ENCODE data around the gene CAPG.

CAPG gene

DNA sequence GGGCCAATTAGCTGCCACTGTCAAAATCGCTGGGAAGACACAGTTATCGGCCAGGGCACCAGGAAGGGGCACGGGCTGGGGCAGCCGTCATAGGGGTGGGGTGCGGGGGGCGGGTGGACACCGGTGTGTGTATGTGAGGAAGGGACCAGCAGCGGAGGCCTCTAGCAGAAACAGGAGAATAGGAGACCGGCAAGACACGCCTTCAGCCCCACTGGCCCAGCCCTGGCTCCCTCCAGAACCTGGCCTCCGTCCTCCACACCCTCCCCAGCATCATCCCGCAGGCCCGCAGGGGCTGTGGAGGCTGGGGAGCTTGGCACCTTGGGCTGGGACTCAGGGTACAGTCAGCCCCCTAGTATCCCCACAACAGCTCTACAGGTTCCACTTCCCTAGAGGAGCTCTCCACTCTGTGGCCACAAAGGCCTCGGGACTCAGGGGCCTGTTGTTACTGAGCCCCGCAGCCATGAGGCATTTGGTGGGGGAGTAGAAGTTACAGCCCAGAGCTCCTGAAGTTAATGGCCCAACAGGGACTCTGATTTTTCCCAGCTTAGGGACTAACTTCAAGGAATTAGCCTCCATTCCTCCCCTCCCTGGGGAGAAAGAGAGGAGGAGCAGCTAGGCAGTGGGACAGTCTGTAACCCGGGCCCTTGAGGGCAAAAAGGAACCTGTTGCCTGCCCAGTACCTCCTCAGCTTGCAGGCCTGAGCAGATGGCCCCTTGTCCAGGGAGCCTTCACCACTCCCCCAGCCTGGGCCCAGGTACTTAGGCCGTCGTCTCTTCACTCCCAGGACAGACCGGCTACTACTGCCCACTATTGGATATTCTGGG is 28.2 kb upstream of the CAPG start:
- DNase-seq (ENCODE audit: low read depth) = no peak

DNA sequence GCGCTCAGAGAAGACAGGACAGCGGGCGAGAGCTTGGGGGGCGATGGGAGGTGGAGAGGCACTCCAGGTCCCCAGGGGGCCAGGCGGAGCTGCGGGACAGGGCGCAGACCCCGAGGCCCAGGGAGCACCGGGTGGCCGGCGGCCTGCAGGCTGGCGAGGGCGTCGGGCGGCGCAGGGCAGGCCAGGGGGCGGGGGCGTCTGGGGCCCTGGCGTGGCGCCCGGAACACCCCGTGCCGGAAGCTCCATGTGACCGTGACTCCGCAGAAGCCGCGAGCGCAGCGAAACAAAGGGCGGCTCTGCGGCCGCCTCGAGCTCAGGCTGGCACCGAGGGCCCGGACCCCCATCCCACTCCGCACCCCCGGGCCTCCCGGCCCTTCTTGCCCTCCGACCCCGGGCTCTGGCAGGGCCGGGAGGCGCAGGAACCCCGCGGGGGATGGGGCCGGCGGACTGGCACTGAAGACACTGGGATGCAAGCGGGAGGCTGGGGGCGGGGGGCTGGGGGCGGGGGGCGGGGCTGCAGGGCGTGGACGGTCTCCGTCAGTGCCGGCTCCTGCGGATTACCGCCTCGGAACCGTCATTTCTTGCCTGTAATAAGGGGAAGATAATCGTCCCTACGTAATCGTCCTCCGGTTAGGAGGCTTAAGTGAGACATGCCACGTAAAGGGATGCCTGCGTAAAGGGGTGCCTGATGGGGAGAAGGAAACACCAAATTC is 27.5 kb upstream of the CAPG start:
- peak; percentile 82 for DNase-seq (ENCODE audit: low read depth)

DNA sequence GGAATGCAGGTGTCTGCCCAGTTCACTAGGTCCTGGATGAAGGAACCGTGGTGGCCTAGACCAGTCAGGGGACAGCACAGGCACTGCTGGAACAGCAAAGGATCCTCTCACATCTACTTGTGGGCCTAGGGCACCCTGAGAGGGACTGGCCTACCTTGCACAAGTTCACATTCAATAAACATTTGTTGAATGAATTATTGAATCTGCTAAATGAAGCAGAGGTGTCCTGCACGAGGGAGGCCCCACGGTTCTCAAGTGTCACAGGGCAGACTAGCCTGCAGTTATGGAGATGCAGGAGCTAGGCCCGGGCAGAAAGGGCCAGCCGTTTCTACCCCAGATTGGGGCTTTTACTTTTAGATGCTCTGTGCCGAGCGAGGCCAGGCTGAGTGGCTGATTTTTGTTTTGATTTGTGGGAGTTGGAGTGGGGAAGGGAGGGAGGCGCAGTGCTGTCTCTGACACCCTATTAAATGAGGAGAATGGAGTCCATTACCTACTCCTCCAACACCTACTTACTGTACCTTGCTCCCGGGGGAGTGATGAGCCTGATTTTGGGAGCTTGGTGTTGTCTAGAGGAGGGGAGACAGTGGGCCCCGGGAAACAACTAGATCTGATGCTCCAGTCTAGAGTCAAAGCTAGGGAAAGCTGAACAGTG is 26.8 kb upstream of the CAPG start:
- DNase-seq (ENCODE audit: low read depth) = no peak

GRCh38 chr2:85435981-85436835 is 26.0 kb upstream of the CAPG start:
- no peak for DNase-seq (ENCODE audit: low read depth)

DNA sequence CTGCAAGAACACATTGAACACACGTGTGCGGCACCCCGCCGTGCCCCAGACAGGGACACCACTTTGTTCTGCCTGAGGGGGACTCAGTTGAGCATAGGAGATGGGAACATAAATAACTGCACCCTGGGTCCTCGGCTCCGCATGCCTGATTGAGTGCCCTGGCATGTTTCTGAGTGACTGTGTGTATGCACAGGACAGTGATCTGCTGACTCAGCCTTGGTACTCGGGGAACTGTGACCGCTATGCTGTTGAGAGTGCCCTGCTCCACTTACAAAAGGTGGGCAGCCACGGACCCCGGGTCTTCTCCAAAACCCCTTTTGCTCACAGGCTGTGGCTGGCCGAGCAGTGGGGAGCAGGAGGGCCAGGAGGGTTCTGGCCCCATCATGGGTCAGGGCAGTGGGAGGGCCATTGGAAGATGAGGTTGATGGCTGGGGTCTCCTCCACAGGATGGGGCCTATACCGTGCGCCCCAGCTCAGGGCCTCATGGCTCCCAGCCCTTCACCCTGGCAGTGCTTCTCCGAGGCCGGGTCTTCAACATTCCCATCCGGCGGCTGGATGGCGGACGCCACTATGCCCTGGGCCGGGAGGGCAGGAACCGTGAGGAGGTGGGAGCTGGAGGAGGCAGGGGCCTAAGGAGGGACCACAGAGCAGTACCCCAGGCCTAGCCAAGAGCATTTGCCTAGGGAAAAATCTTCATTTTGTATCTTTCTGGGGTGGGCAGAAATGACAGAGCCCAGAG is 25.2 kb upstream of the CAPG start:
- no peak for DNase-seq (ENCODE audit: low read depth)

- DNase-seq (ENCODE audit: low read depth) = no peak
These were observed 24.5 kb upstream of the CAPG start for GRCh38 chr2:85434696-85435095.

DNA sequence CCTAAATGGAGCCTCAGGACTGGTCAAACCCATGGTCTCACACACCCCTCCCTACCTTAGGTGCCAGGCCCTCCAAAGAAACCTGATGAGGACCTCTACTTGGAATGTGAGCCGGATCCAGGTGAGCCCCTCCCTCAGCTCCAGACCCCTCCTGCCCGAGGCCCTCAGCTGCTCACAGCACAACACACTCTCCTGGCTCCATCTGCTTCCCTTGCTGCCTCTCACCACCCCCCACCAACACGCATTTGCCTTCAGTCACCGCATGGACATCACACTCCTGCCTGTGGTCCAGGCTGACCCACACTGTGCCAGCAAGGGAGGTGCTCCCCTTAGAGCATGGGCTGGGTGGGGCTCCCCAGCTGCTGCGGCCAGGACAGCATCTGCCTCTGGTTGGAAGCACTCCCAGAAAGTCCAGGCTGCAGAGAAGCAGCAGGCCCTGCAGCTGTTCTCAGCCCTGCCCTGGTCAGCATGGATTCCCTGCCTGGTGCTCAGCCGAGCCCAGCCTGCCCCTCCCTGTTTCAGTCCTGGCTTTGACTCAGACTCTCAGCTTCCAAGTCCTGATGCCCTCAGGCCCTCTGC is 23.4 kb upstream of the CAPG start:
- DNase-seq (ENCODE audit: low read depth) = peak; percentile 90

- no peak for DNase-seq (ENCODE audit: low read depth)
These were observed 21.5 kb upstream of the CAPG start for GRCh38 chr2:85431570-85432205.

DNA sequence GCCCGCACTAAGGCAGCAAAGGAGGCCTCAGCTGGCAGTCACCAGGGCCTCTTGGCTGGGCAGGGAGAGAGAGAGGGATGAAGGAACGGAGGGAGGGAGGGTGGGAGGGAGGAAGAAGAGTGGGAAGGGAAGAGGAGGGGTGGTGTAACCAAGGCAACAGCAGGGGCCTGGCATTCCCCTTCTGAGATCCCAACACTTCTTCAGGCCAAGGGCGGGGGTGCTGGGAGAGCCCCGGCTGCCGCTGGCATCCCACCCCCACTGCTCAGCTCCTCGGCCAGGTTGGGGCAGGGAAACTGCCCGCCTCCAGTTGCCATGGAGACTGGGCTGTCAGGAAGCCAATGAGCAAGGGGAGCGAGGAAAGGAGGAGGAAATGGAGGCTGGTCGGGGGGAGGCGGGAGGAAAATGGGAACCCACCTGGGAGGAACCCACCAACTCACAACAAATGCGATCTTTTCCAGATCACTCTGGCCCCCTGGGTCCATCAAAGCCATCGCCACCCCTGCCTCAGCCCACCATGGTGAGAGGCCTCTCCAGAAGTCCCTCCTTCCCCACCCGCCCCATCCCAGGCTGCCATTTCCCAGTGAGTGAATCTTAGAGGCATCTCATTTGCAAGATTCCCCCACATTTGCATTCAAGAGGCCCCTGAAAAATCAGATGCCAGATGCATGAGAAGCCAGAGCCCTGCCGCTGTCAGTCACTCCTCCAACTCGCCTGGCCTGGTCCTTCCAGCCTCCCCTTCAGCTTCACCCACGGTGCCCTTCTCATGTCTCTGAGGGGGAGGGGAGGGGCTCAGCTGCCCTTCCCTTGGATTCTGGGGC is 20.8 kb upstream of the CAPG start:
- DNase-seq (ENCODE audit: low read depth) = no peak

- no peak for DNase-seq (ENCODE audit: low read depth)
These were observed 19.7 kb upstream of the CAPG start for GRCh38 chr2:85429924-85430289.

- no peak for DNase-seq (ENCODE audit: low read depth)
These were observed 19.2 kb upstream of the CAPG start for GRCh38 chr2:85429213-85429923.

DNA sequence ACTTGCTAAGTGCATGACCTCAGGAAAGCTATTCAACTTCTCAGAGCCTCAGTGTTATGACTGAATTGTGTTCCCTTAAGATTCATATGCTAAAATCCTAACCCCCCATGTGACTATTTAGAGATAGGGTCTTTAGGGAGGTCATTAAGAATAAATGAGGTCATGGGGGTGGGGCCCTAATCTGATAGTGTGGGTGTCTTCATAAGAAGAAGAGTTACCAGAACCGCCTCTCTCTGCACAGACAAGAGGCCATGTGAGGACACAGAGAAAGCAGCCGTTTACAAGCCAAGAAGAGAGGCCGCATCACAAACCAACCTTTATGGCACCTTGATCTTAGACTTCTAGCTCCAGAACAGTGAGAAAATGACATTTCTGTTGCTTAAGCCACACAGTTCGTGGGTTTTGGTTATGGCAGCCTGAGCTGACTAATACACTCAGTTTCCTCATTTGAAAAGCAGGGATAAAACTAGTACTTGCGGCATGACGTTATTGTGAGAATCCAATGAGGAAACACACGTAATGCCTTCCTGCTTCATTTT is 18.2 kb upstream of the CAPG start:
- DNase-seq (ENCODE audit: low read depth) = no peak

DNA sequence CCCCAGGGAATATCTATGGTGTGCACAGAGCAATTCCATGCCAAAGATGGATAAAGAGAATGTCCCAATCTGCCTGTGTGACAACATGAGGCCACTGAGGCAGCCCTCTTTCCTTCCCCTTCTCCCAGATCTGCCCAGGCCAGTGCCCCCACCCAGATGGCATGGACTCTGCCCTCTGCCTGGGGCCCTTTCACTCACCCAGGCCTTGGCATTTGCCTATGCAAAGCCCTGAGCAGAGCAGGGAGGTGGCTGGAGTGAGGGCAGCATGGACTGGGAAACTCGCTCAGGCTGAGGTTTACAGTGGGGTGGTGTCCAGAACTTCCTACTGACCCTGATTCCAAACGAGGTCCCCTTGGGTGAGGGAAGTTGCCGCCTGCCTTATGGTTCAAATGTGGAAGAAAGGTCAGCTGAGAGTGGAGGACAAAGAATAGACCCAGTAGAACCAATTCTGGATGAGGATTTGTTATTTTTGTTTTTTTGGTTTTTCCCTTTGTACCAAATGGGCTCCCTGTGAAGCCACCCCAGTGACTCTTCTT is 17.2 kb upstream of the CAPG start:
- no peak for DNase-seq (ENCODE audit: low read depth)

GRCh38 chr2:85425588-85425987 is 15.4 kb upstream of the CAPG start:
- DNase-seq (ENCODE audit: low read depth) = no peak

DNA sequence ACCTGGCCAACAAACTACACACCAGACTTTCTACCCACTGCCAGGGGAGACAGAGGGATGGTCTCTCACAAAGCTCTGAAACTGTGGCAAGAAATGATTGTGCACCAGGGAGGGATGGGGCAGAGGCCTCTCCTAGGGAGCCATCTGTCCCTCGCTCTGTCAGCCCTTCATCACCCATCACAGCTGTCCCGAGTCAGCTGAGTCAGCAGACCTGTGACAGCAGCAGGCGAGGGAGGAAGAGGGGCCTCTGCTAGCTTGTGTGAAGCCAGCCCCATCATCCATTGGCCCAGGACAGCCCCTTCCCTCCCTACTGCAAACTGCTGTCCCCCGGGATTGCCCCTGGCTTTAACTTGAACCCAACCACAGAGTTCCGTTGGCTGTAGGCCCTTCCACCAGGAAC is 13.4 kb upstream of the CAPG start:
- DNase-seq (ENCODE audit: low read depth) = no peak

DNA sequence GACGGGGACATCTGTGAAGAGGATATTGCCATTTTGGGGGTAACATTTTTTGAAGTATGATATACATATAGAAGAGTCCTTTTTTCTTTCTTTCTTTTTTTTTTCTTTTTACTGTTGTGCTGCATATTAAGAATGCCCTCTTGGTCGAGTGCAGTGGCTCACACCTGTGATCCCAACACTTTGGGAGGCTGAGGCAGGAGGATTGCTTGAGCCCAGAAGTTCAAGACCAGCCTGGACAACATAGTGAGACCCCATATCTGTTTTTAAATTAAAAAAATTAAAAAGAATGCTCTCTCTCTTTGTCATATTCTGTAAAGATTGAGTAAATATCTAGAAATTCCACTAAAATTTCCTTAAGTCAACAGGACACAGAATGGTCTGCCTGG is 11.9 kb upstream of the CAPG start:
- no peak for DNase-seq (ENCODE audit: low read depth)

- peak; percentile 45 for DNase-seq (ENCODE audit: low read depth)
These were observed 11.3 kb upstream of the CAPG start for GRCh38 chr2:85421260-85422071.
